ENCODE results near the gene KIF26A. TPM values are rescaled to one million over a fixed set of nuclear protein-coding genes. Genes with fewer than 3 reads are reported as not detected.
"Not testable (repeated sequence)": the region's sequence is repeated elsewhere in the genome, so short reads cannot be mapped to it uniquely, and the experiment has no call there.

KIF26A gene
- total RNA-seq, 1 experiment from 2014 or later: 1.4 TPM

GRCh38 chr14:104201063-104201462 is 62.7 kb downstream of the KIF26A start:
- in situ Hi-C loops (cut with HindIII; ENCODE audit: low pct_unique_long_range_greater_than_20kb, low sequenced_read_pairs): no loop called here
- DNase-seq (ENCODE audit: low read depth, low spot score): no peak

- in situ Hi-C loops (cut with HindIII; ENCODE audit: low pct_unique_long_range_greater_than_20kb, low sequenced_read_pairs): no loop called here
- DNase-seq (ENCODE audit: low read depth, low spot score): no peak
Observed at GRCh38 chr14:104201496-104201895, 63.1 kb downstream of the KIF26A start.

GRCh38 chr14:104202259-104203070 is 64.1 kb downstream of the KIF26A start:
- DNase-seq (ENCODE audit: low read depth, low spot score): no peak
- in situ Hi-C loops (cut with HindIII; ENCODE audit: low pct_unique_long_range_greater_than_20kb, low sequenced_read_pairs): no loop called here

GRCh38 chr14:104203071-104203425 is 64.7 kb downstream of the KIF26A start:
- DNase-seq (ENCODE audit: low read depth, low spot score): no peak
- in situ Hi-C loops (cut with HindIII; ENCODE audit: low pct_unique_long_range_greater_than_20kb, low sequenced_read_pairs): no loop called here

GRCh38 chr14:104204660-104205149 is 66.3 kb downstream of the KIF26A start:
- no peak for DNase-seq (ENCODE audit: low read depth, low spot score)
- in situ Hi-C loops (cut with HindIII; ENCODE audit: low pct_unique_long_range_greater_than_20kb, low sequenced_read_pairs): no loop called here

GRCh38 chr14:104205781-104206180 is 67.4 kb downstream of the KIF26A start:
- in situ Hi-C loops (cut with HindIII; ENCODE audit: low pct_unique_long_range_greater_than_20kb, low sequenced_read_pairs): no loop called here
- no peak for DNase-seq (ENCODE audit: low read depth, low spot score)

- in situ Hi-C loops (cut with HindIII; ENCODE audit: low pct_unique_long_range_greater_than_20kb, low sequenced_read_pairs): no loop called here
- DNase-seq (ENCODE audit: low read depth, low spot score): peak; percentile 19
Observed at GRCh38 chr14:104206281-104206904, 68.0 kb downstream of the KIF26A start.

- DNase-seq (ENCODE audit: low read depth, low spot score): no peak
- in situ Hi-C loops (cut with HindIII; ENCODE audit: low pct_unique_long_range_greater_than_20kb, low sequenced_read_pairs): no loop called here
Observed at GRCh38 chr14:104207142-104208014, 69.0 kb downstream of the KIF26A start.

GRCh38 chr14:104208015-104208295 is 69.6 kb downstream of the KIF26A start:
- in situ Hi-C loops (cut with HindIII; ENCODE audit: low pct_unique_long_range_greater_than_20kb, low sequenced_read_pairs): not testable (repeated sequence)

GRCh38 chr14:104208331-104208730 is 69.9 kb downstream of the KIF26A start:
- DNase-seq (ENCODE audit: low read depth, low spot score); in situ Hi-C loops (cut with HindIII; ENCODE audit: low pct_unique_long_range_greater_than_20kb, low sequenced_read_pairs): not testable (repeated sequence)

More at GRCh38 chr14:104208015-104208295, 69.6 kb downstream of the KIF26A start:
- not testable (repeated sequence) for DNase-seq (ENCODE audit: low read depth, low spot score)

GRCh38 chr14:104209071-104209470 is 70.7 kb downstream of the KIF26A start:
- DNase-seq (ENCODE audit: low read depth, low spot score); in situ Hi-C loops (cut with HindIII; ENCODE audit: low pct_unique_long_range_greater_than_20kb, low sequenced_read_pairs): not testable (repeated sequence)

- in situ Hi-C loops (cut with HindIII; ENCODE audit: low pct_unique_long_range_greater_than_20kb, low sequenced_read_pairs): no loop called here
- no peak for DNase-seq (ENCODE audit: low read depth, low spot score)
Observed at GRCh38 chr14:104209985-104210816, 71.8 kb downstream of the KIF26A start.

GRCh38 chr14:104210817-104211195 is 72.4 kb downstream of the KIF26A start:
- in situ Hi-C loops (cut with HindIII; ENCODE audit: low pct_unique_long_range_greater_than_20kb, low sequenced_read_pairs): no loop called here

GRCh38 chr14:104211215-104211614 is 72.8 kb downstream of the KIF26A start:
- no peak for DNase-seq (ENCODE audit: low read depth, low spot score)
- in situ Hi-C loops (cut with HindIII; ENCODE audit: low pct_unique_long_range_greater_than_20kb, low sequenced_read_pairs): no loop called here

More at GRCh38 chr14:104210817-104211195, 72.4 kb downstream of the KIF26A start:
- DNase-seq (ENCODE audit: low read depth, low spot score): no peak

GRCh38 chr14:104211741-104212140 is 73.4 kb downstream of the KIF26A start:
- DNase-seq (ENCODE audit: low read depth, low spot score): no peak
- in situ Hi-C loops (cut with HindIII; ENCODE audit: low pct_unique_long_range_greater_than_20kb, low sequenced_read_pairs): no loop called here

- in situ Hi-C loops (cut with HindIII; ENCODE audit: low pct_unique_long_range_greater_than_20kb, low sequenced_read_pairs): no loop called here
- no peak for DNase-seq (ENCODE audit: low read depth, low spot score)
Observed at GRCh38 chr14:104212206-104213095, 74.1 kb downstream of the KIF26A start.
